ENCODE measurements around the gene AGK. TPM values are rescaled to one million over a fixed set of nuclear protein-coding genes. Genes with fewer than 3 reads are reported as not detected.

Gene AGK
- total and polyA plus RNA-seq, 2 experiments from 2014 or later: 21.9 to 37.9 TPM

- peaks cover 13% of the 10 kb centered on the region for H3K27me3 Mint-ChIP-seq (ENCODE audit: insufficient read depth, low read depth, poor library complexity)
- peak overlapping the region; percentile 74 for H3K4me3 Mint-ChIP-seq
- Histone ChIP-seq H4K20me1 (replicated peaks; ENCODE audit: insufficient read depth) (no peaks in the 10 kb centered on the region), H3K4me2 (peak overlapping the region; percentile 97), H3K4me1 (ENCODE audit: insufficient read depth) (peaks cover 16% of the 10 kb centered on the region), H3K4me3 (peak overlapping the region; percentile 73), H3K27me3 (ENCODE audit: insufficient read depth) (peaks cover 12% of the 10 kb centered on the region), H3K79me2 (replicated peaks; ENCODE audit: insufficient read depth) (no peaks in the 10 kb centered on the region), H3K36me3 (ENCODE audit: insufficient read depth) (peaks cover 9% of the 10 kb centered on the region; the same call in 1 of the 2 replicates), H2AFZ (peak overlapping the region; percentile 91), H3F3A (replicated peaks; ENCODE audit: low read depth) (0 out of 2 replicates have a peak, but pooled peaks cover 4% of the 10 kb centered on the region), H3K27ac (ENCODE audit: low read depth) (peak overlapping the region; percentile 66; the same call in 1 of the 2 replicates), H3K9me2 (ENCODE audit: insufficient read depth) (peaks cover 17% of the 10 kb centered on the region; the same call in 1 of the 2 replicates)
- H3K4me1 Mint-ChIP-seq: peaks cover 17% of the 10 kb centered on the region
- no peak for TF ChIP-seq ZNF462 (CRISPR knock-in tag; IDR thresholded peaks at IDR 0.05)
- no peak for TF ChIP-seq EZH2phosphoT487 (IDR thresholded peaks at IDR 0.05; ENCODE audit: unreplicated experiment)
- no peak for TF ChIP-seq EZH2 (IDR thresholded peaks at IDR 0.05; ENCODE audit: low read depth, unreplicated experiment)
- TF ChIP-seq REST (IDR thresholded peaks at IDR 0.05; ENCODE audit: unreplicated experiment): no peak
- peak; percentile 75 for TF ChIP-seq CREB1 (CRISPR knock-in tag; IDR thresholded peaks at IDR 0.05; ENCODE audit: low read depth)
- no peak for TF ChIP-seq ZNF331 (CRISPR knock-in tag; IDR thresholded peaks at IDR 0.05; ENCODE audit: low read depth)
- TF ChIP-seq CTCF (conservative IDR thresholded peaks at IDR 0.05; ENCODE audit: low read depth in 2 of 2): no peak
- TF ChIP-seq JUNB (IDR thresholded peaks at IDR 0.05; ENCODE audit: unreplicated experiment): no peak
- TF ChIP-seq ETS1 (IDR thresholded peaks at IDR 0.05): no peak
- no peak for TF ChIP-seq STAT1 (IDR thresholded peaks at IDR 0.05; ENCODE audit: unreplicated experiment)
- no peak for TF ChIP-seq ZNF114 (CRISPR knock-in tag; IDR thresholded peaks at IDR 0.05)
- TF ChIP-seq NANOG (IDR thresholded peaks at IDR 0.05; ENCODE audit: borderline replicate concordance): no peak
- TF ChIP-seq POLR2AphosphoS5 (IDR thresholded peaks at IDR 0.05; ENCODE audit: low read depth): peak; percentile 31; the same call in 1 of the 2 replicates
- peaks cover 43% of the 10 kb centered on the region for H3K36me3 Mint-ChIP-seq (ENCODE audit: low read depth)
- ATAC-seq (peak; percentile 92), DNase-seq (ENCODE audit: low spot score) (peak; percentile 78)
- H3K9me3 Mint-ChIP-seq: peaks cover 33% of the 10 kb centered on the region
- H3K27ac Mint-ChIP-seq: no peak overlapping the region
These were observed 39.4 kb upstream of the AGK start for GRCh38 chr7:141511676-141512396.
